C4-2B (cell line): Measurements from ENCODE around the gene PM20D2.

Experiments
- CTCF ChIP-seq: fragments of 450-650 bp; conservative IDR thresholded peaks from 2 replicates; pipeline ENCODE4 v1.5.1; 2017; ENCODE audit warnings: mild to moderate bottlenecking
- ZFX ChIP-seq: fragments of 450-650 bp; IDR thresholded peaks from 2 replicates; pipeline ENCODE4 v1.6.1; 2017

- TF ChIP-seq CTCF (no peak), ZFX (no peak)
Observed at GRCh38 chr6:89160331-89161092, 14.7 kb downstream of the PM20D2 start.
